IPS-NIHi7 (cell line): ENCODE measurements around the gene GTF2IRD2.
"Not testable (repeated sequence)": the region's sequence is repeated elsewhere in the genome, so short reads cannot be mapped to it uniquely, and the experiment has no call there.

Source experiments
- DNase-seq: peaks from one replicate; pipeline ENCODE4 v3.0.0; 2012; ENCODE audit warnings: mixed read lengths; ENCODE audit errors: extremely low spot score

Gene GTF2IRD2

GRCh38 chr7:74788369-74789150 is 62.8 kb downstream of the GTF2IRD2 start:
- DNase-seq = not testable (repeated sequence)

- DNase-seq = not testable (repeated sequence)
These were observed 67.8 kb downstream of the GTF2IRD2 start for GRCh38 chr7:74783595-74783994.

- DNase-seq = not testable (repeated sequence)
These were observed 69.7 kb downstream of the GTF2IRD2 start for GRCh38 chr7:74781746-74782145.

- DNase-seq = not testable (repeated sequence)
These were observed 72.4 kb downstream of the GTF2IRD2 start for GRCh38 chr7:74779053-74779452.

- not testable (repeated sequence) for DNase-seq
These were observed 76.3 kb downstream of the GTF2IRD2 start for GRCh38 chr7:74775111-74775510.

GRCh38 chr7:74773760-74774750 is 77.3 kb downstream of the GTF2IRD2 start, which contains the start of gene NCF1:
TSS of gene NCF1 (plus strand) at chr7:74774011. CDS start at chr7:74774032, 21 bp downstream.
- DNase-seq = not testable (repeated sequence)

GRCh38 chr7:74772093-74772492 is 79.3 kb downstream of the GTF2IRD2 start:
- DNase-seq = not testable (repeated sequence)

- not testable (repeated sequence) for DNase-seq
These were observed 81.3 kb downstream of the GTF2IRD2 start for GRCh38 chr7:74770062-74770461.

GRCh38 chr7:74766991-74767390 is 84.4 kb downstream of the GTF2IRD2 start:
- DNase-seq = not testable (repeated sequence)

- DNase-seq = not testable (repeated sequence)
These were observed 84.9 kb downstream of the GTF2IRD2 start for GRCh38 chr7:74766509-74766908.

GRCh38 chr7:74765205-74765918 is 86.0 kb downstream of the GTF2IRD2 start:
- not testable (repeated sequence) for DNase-seq

- DNase-seq = not testable (repeated sequence)
These were observed 92.4 kb downstream of the GTF2IRD2 start for GRCh38 chr7:74758982-74759381.

GRCh38 chr7:74758268-74758667 is 93.1 kb downstream of the GTF2IRD2 start:
- DNase-seq = not testable (repeated sequence)

- not testable (repeated sequence) for DNase-seq
These were observed 94.7 kb downstream of the GTF2IRD2 start for GRCh38 chr7:74756673-74757072.

GRCh38 chr7:74753921-74754482 is 97.4 kb downstream of the GTF2IRD2 start:
- not testable (repeated sequence) for DNase-seq
